Measurements from ENCODE around the gene EXOC6B.

DNA sequence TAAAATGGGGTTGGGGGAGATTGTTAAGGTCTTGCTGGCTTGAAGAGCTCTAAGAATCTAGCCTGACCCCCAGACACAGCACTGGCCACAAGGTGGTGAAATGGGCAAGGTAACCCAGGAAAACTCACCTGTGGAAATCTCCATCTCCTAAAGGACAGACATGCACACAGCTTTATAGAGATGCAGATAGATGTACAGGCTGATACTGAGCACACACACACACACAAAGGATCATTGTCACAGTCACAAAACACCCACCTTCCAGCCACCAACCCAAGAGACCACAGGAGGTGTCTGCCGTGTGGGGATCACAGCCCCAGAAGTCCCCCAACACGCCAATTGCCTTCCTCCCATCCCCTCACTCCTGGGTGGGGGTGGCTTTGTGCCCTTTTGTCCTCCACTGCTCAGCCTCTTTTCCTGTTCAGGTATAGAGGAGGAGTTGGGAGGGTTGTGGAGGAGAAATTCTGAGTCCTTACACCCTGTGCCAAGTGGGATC lies 674.9 kb downstream of the EXOC6B start:
- TF ChIP-seq CTCF (IDR thresholded peaks at IDR 0.05): no peak
- TF ChIP-seq POLR2AphosphoS5 (IDR thresholded peaks at IDR 0.05): no peak
- TF ChIP-seq POLR2A (IDR thresholded peaks at IDR 0.05): no peak
- TF ChIP-seq EP300 (IDR thresholded peaks at IDR 0.05): no peak

Measured in suprapubic skin (tissue), 4 donors.